Psoas muscle (tissue), 8 donors: ENCODE measurements around the gene SET. TPM values are rescaled to one million over a fixed set of nuclear protein-coding genes. Genes with fewer than 3 reads are reported as not detected.

Source experiments
- ATAC-seq, 4 donors: fragments of 200-7000 bp; cut with Tn5 transposase; one replicate each; pipeline ENCODE4 v1.9.1; 2020; ENCODE audit warnings: moderate library complexity in 3 of 4, mild to moderate bottlenecking in 2 of 4
- DNase-seq, 2 donors: peaks; one replicate each; pipeline ENCODE4 v3.0.0-alpha.2; 2020
- H3K27ac ChIP-seq: fragments of 200-600 bp; one replicate; pipeline ENCODE4 v1.8.0; 2022
- H3K27me3 ChIP-seq, 3 donors: fragments of 200-600 bp in 1 of 3; one replicate each; pipeline versions ENCODE4 v1.6.1 to v1.8.0; 2013 to 2022; ENCODE audit warnings: low read length in 2 of 3, mild to moderate bottlenecking in 2 of 3, moderate library complexity in 1 of 3; ENCODE audit not compliant: insufficient read depth in 3 of 3
- H3K36me3 ChIP-seq, 2 donors: fragments of 200-600 bp in 1 of 2; one replicate each; pipeline versions ENCODE4 v1.6.1 to v1.8.0; 2013 to 2022; ENCODE audit warnings: low read depth in 1 of 2, mild to moderate bottlenecking in 1 of 2, moderate library complexity in 1 of 2; ENCODE audit not compliant: insufficient read depth in 1 of 2
- H3K4me1 ChIP-seq: fragments of 200-600 bp; one replicate; pipeline ENCODE4 v1.8.0; 2022
- H3K4me3 ChIP-seq: fragments of 200-600 bp; one replicate; pipeline ENCODE4 v1.8.0; 2022; ENCODE audit warnings: mild to moderate bottlenecking
- H3K9me3 ChIP-seq: fragments of 200-600 bp; one replicate; pipeline ENCODE4 v1.8.0; 2022
- CTCF ChIP-seq: fragments of 200-600 bp; IDR thresholded peaks from one replicate; pipeline ENCODE4 v1.8.0; 2022; ENCODE audit warnings: antibody characterized with exemption
- WGBS, 3 donors: extraction: QIAGEN DNeasy Blood & Tissue Kit; methylation state at CpG; one replicate each; pipeline versions ENCODE4 v1.1.6 to v1.1.7; 2013; 5-methylcytosine and 5-hydroxymethylcytosine counted together
- intact Hi-C, 2 donors: fragments of 100-400 bp; cut with DNase I; formaldehyde crosslinking; loops; one replicate each; pipeline versions ENCODE4 v1.11.0 to v1.14.2; 2022
- polyA plus RNA-seq, 3 donors: library from polyadenylated mRNA; stranded (reverse); fragments of 200-250 nt; gene quantifications; one replicate each; pipeline ENCODE4 v1.2.3, GENCODE V29; 2013
- total RNA-seq, 4 donors: library from RNA; stranded (reverse); fragmentation: NEBNext Ultra II Directional in 2 of 4; extraction: Animal tissue kit (Norgen Biotek cat#: 25700) in 2 of 4; gene quantifications; one replicate each; pipeline versions ENCODE4 v1.2.1 to v1.2.4, GENCODE V29; 2021 to 2023
- donor health status: healthy with polysubstance abuse.
- donor health status: DM: no; HTN: no; CAD: no; lungs with moderate emphysema.
- donor health status: Bipolar disorder and iron deficiency.
- donor health status: healthy.
- donor health status: DM: yes; HTN: yes; CAD: no.
- donor health status: DM: no; HTN: no; CAD: no.
- donor health status: DM: no; HTN: no; CAD: no.
- donor health status: DM: yes; HTN: yes; CAD: no.

The SET gene
- total and polyA plus RNA-seq, 7 donors: 141 to 283 (median 228) TPM

GRCh38 chr9:128727640-128728248 is 38.7 kb downstream of the SET start:
- Histone ChIP-seq H3K4me3 (no peak overlapping the region), H3K36me3 (peaks cover 0 to 30% of the 10 kb centered on the region in 2 donors), H3K27ac (no peak overlapping the region), H3K27me3 (no peaks in the 10 kb centered on the region), H3K4me1 (peaks cover 8% of the 10 kb centered on the region), H3K9me3 (no peaks in the 10 kb centered on the region)
- DNase-seq: no peak
- intact Hi-C loops: loop anchor here (5.0 to 10.0 kb wide), 2 partner anchors 40 to 217 kb away; partner anchors contain the start of genes DOLK (in 1 of the 2) and NUP188 (in 1 of the 2)
- TF ChIP-seq CTCF: no peak
- WGBS, 3 donors: 80 to 88% (median 84%) methylated on average over 5 of the region's 5 CpGs
- no peak for ATAC-seq

GRCh38 chr9:128728298-128728697 is 39.3 kb downstream of the SET start:
- 58 to 66% (median 63%) methylated on average over 7 of the region's 7 CpGs for whole genome bisulfite sequencing, 3 donors
- DNase-seq (no peak), ATAC-seq (no peak)
- intact Hi-C loops: loop anchor here (5.0 to 10.0 kb wide), 2 partner anchors 39 to 217 kb away; partner anchors contain the start of genes DOLK (in 1 of the 2) and NUP188 (in 1 of the 2)
- no peak for TF ChIP-seq CTCF
- H3K27me3 ChIP-seq: no peaks in the 10 kb centered on the region
- H3K36me3 ChIP-seq: peaks cover 0 to 35% of the 10 kb centered on the region in 2 donors
- peaks cover 8% of the 10 kb centered on the region for H3K4me1 ChIP-seq
- H3K4me3 ChIP-seq: no peak overlapping the region
- no peaks in the 10 kb centered on the region for H3K9me3 ChIP-seq
- H3K27ac ChIP-seq: no peak overlapping the region

- no peak for DNase-seq
- TF ChIP-seq CTCF: no peak
- no peaks in the 10 kb centered on the region for H3K9me3 ChIP-seq
- no peaks in the 10 kb centered on the region for H3K27me3 ChIP-seq
- 61 to 79% (median 73%) methylated on average over 5 of the region's 5 CpGs for WGBS, 3 donors
- peaks cover 0 to 39% of the 10 kb centered on the region in 2 donors for H3K36me3 ChIP-seq
- ATAC-seq: no peak
- no peak overlapping the region for H3K27ac ChIP-seq
- H3K4me1 ChIP-seq: peaks cover 8% of the 10 kb centered on the region
- H3K4me3 ChIP-seq: no peak overlapping the region
- intact Hi-C loops: loop anchor here (5.0 to 10.0 kb wide), 2 partner anchors 38 to 215 kb away; partner anchors contain the start of genes DOLK (in 1 of the 2) and NUP188 (in 1 of the 2)
These were observed 40.3 kb downstream of the SET start for GRCh38 chr9:128729302-128729701.

GRCh38 chr9:128729766-128730517 is 40.9 kb downstream of the SET start:
- ATAC-seq (no peak), DNase-seq (no peak)
- TF ChIP-seq CTCF: no peak
- intact Hi-C loops: loop anchor here (5.0 to 10.0 kb wide), 2 partner anchors 37 to 215 kb away; partner anchors contain the start of genes DOLK (in 1 of the 2) and NUP188 (in 1 of the 2)
- H3K27ac ChIP-seq: no peak overlapping the region
- H3K4me1 ChIP-seq: peaks cover 1% of the 10 kb centered on the region
- H3K4me3 ChIP-seq: no peak overlapping the region
- H3K27me3 ChIP-seq: no peaks in the 10 kb centered on the region
- H3K9me3 ChIP-seq: no peaks in the 10 kb centered on the region
- peaks cover 0 to 45% of the 10 kb centered on the region in 2 donors for H3K36me3 ChIP-seq
- 87 to 88% (median 87%) methylated on average over 27 of the region's 27 CpGs for WGBS, 3 donors
